H9 (cell line): ENCODE measurements around the gene TMEM239. TPM values are rescaled to one million over a fixed set of nuclear protein-coding genes. Genes with fewer than 3 reads are reported as not detected.

Experiments
- DNase-seq: peaks from one replicate; pipeline ENCODE4 v3.0.0-alpha.2; 2017
- H2AFZ ChIP-seq: one replicate; pipeline ENCODE4 v1.6.1; 2013; ENCODE audit warnings: mild to moderate bottlenecking, low read length, control low read depth, moderate library complexity
- H2AK5ac ChIP-seq: 2 replicates; pipeline ENCODE4 v1.6.1; 2013; ENCODE audit warnings: low read length, control low read depth, mixed read lengths; ENCODE audit not compliant: insufficient read length
- H2BK120ac ChIP-seq: one replicate; pipeline ENCODE4 v1.6.1; 2013; ENCODE audit warnings: low read depth, mild to moderate bottlenecking, low read length, control low read depth, inconsistent platforms; ENCODE audit not compliant: poor library complexity, severe bottlenecking
- H2BK12ac ChIP-seq: 2 replicates; pipeline ENCODE4 v1.6.1; 2013; ENCODE audit warnings: low read length, control low read depth, mixed read lengths, low read depth; ENCODE audit not compliant: insufficient read length
- H2BK15ac ChIP-seq: 2 replicates; pipeline ENCODE4 v1.6.1; 2013; ENCODE audit warnings: low read depth, low read length, control low read depth
- H2BK20ac ChIP-seq: one replicate; pipeline ENCODE4 v1.6.1; 2013; ENCODE audit warnings: low read depth, mild to moderate bottlenecking, low read length, control low read depth, inconsistent platforms; ENCODE audit not compliant: poor library complexity, severe bottlenecking
- H2BK5ac ChIP-seq: 2 replicates; pipeline ENCODE4 v1.6.1; 2013; ENCODE audit warnings: low read length, control low read depth, mixed read lengths; ENCODE audit not compliant: insufficient read length
- H3K14ac ChIP-seq: 2 replicates; pipeline ENCODE4 v1.6.1; 2013; ENCODE audit warnings: low read length, control low read depth; ENCODE audit not compliant: insufficient read depth
- H3K18ac ChIP-seq: 2 replicates; pipeline ENCODE4 v1.6.1; 2013; ENCODE audit warnings: low read depth, mild to moderate bottlenecking, mixed read lengths, low read length, control low read depth; ENCODE audit not compliant: insufficient read length
- H3K23ac ChIP-seq: 2 replicates; pipeline ENCODE4 v1.6.1; 2013; ENCODE audit warnings: low read length, control low read depth, mixed read lengths, low read depth; ENCODE audit not compliant: insufficient read length
- H3K23me2 ChIP-seq: 2 replicates; pipeline ENCODE4 v1.6.1; 2013; ENCODE audit warnings: low read depth, mild to moderate bottlenecking, mixed read lengths, low read length, control low read depth; ENCODE audit not compliant: insufficient read length, poor library complexity, severe bottlenecking
- H3K27ac ChIP-seq: 2 replicates; pipeline ENCODE4 v1.5.1; 2013; ENCODE audit warnings: low read length, control low read depth, mixed read lengths, low read depth; ENCODE audit not compliant: insufficient read length
- H3K27me3 ChIP-seq: 2 replicates; pipeline ENCODE4 v1.6.1; 2013; ENCODE audit warnings: low read length, control low read depth, inconsistent platforms; ENCODE audit not compliant: insufficient read depth
- H3K4ac ChIP-seq: 2 replicates; pipeline ENCODE4 v1.6.1; 2013; ENCODE audit warnings: low read depth, mild to moderate bottlenecking, control low read depth, inconsistent platforms, low read length, moderate library complexity
- H3K4me1 ChIP-seq: 2 replicates; pipeline ENCODE4 v1.6.1; 2013; ENCODE audit warnings: low read length, control low read depth, inconsistent platforms; ENCODE audit not compliant: insufficient read depth
- H3K4me2 ChIP-seq: 2 replicates; pipeline ENCODE4 v1.6.1; 2013; ENCODE audit warnings: low read length, control low read depth, mixed read lengths; ENCODE audit not compliant: insufficient read length, insufficient read depth
- H3K56ac ChIP-seq: 2 replicates; pipeline ENCODE4 v1.6.1; 2013; ENCODE audit warnings: low read depth, mild to moderate bottlenecking, mixed read lengths, low read length, control low read depth; ENCODE audit not compliant: insufficient read length
- H3K79me1 ChIP-seq: 2 replicates; pipeline ENCODE4 v1.6.1; 2013; ENCODE audit warnings: low read depth, mild to moderate bottlenecking, moderate library complexity, low read length, control low read depth, inconsistent platforms; ENCODE audit not compliant: insufficient read depth, poor library complexity, severe bottlenecking
- H3K79me2 ChIP-seq: 2 replicates; pipeline ENCODE4 v1.6.1; 2013; ENCODE audit warnings: low read length, control low read depth, inconsistent platforms; ENCODE audit not compliant: insufficient read depth
- H3K9ac ChIP-seq: 2 replicates; pipeline ENCODE4 v1.6.1; 2013; ENCODE audit warnings: low read length, control low read depth, mixed read lengths; ENCODE audit not compliant: insufficient read length; ENCODE audit errors: extremely low read depth
- H3K9me3 ChIP-seq: one replicate; pipeline ENCODE4 v1.6.1; 2013; ENCODE audit warnings: low read depth, low read length, inconsistent platforms; ENCODE audit not compliant: control insufficient read depth
- H3T11ph ChIP-seq: one replicate; pipeline ENCODE4 v1.6.1; 2013; ENCODE audit warnings: mild to moderate bottlenecking, low read length, control low read depth, inconsistent platforms
- H4K20me1 ChIP-seq: one replicate; pipeline ENCODE4 v1.6.1; 2013; ENCODE audit not compliant: control insufficient read depth, insufficient read length, insufficient read depth
- H4K5ac ChIP-seq: 2 replicates; pipeline ENCODE4 v1.6.1; 2013; ENCODE audit warnings: low read depth, mild to moderate bottlenecking, mixed read lengths, low read length, control low read depth; ENCODE audit not compliant: insufficient read length
- H4K8ac ChIP-seq: replicated peaks from 2 replicates; pipeline ENCODE4 v1.6.1; 2013; ENCODE audit warnings: low read length, control low read depth, mixed read lengths, low read depth; ENCODE audit not compliant: insufficient read length
- H4K91ac ChIP-seq: 2 replicates; pipeline ENCODE4 v1.6.1; 2013; ENCODE audit warnings: low read depth, mild to moderate bottlenecking, moderate library complexity, mixed read lengths, low read length, control low read depth; ENCODE audit not compliant: insufficient read length
- H3K27ac Mint-ChIP-seq, 3 experiments: 2 replicates in 2 of 3; 3 replicates in 1 of 3; pipeline ENCODE4 v1.8.0; 2020 to 2021; ENCODE audit warnings: mixed read lengths in 3 of 3, mild to moderate bottlenecking in 1 of 3, moderate library complexity in 1 of 3
- H3K27me3 Mint-ChIP-seq: 2 replicates; pipeline ENCODE4 v1.8.0; 2021; ENCODE audit warnings: low read depth, mild to moderate bottlenecking, moderate library complexity, mixed read lengths
- H3K36me3 Mint-ChIP-seq, 3 experiments: 2 replicates in 2 of 3; 3 replicates in 1 of 3; pipeline ENCODE4 v1.8.0; 2020 to 2021; ENCODE audit warnings: low read depth in 3 of 3, mixed read lengths in 3 of 3; ENCODE audit not compliant: insufficient read depth in 1 of 3
- H3K4me1 Mint-ChIP-seq, 2 experiments: 2 replicates each; pipeline ENCODE4 v1.8.0; 2020; ENCODE audit warnings: mixed read lengths in 2 of 2
- H3K4me3 Mint-ChIP-seq, 2 experiments: 2 replicates in 1 of 2; 3 replicates in 1 of 2; pipeline ENCODE4 v1.8.0; 2020 to 2021; ENCODE audit warnings: mild to moderate bottlenecking in 2 of 2, mixed read lengths in 2 of 2, moderate library complexity in 1 of 2
- H3K9me3 Mint-ChIP-seq, 2 experiments: 2 replicates in 1 of 2; 3 replicates in 1 of 2; pipeline ENCODE4 v1.8.0; 2020; ENCODE audit warnings: mild to moderate bottlenecking in 2 of 2, mixed read lengths in 2 of 2, moderate library complexity in 1 of 2
- CTCF ChIP-seq: fragments of 200-600 bp; sonication (generic); conservative IDR thresholded peaks from 3 replicates; pipeline ENCODE4 v1.8.0; 2021; ENCODE audit warnings: antibody characterized with exemption, mild to moderate bottlenecking
- WGBS: extraction: QIAGEN DNeasy Blood & Tissue Kit; methylation state at CpG from one replicate; pipeline ENCODE4 v1.1.7; 2013; ENCODE audit warnings: missing lambda C conversion rate, low lambda C conversion rate, mixed read lengths; ENCODE audit not compliant: insufficient read length; ENCODE audit errors: extremely low coverage; 5-methylcytosine and 5-hydroxymethylcytosine counted together
- total RNA-seq: library from RNA; stranded (reverse); gene quantifications from 2 replicates; pipeline ENCODE4 v1.2.1, GENCODE V29; 2021

Gene TMEM239
- total RNA-seq, 1 experiment from 2014 or later, result not detected

DNA sequence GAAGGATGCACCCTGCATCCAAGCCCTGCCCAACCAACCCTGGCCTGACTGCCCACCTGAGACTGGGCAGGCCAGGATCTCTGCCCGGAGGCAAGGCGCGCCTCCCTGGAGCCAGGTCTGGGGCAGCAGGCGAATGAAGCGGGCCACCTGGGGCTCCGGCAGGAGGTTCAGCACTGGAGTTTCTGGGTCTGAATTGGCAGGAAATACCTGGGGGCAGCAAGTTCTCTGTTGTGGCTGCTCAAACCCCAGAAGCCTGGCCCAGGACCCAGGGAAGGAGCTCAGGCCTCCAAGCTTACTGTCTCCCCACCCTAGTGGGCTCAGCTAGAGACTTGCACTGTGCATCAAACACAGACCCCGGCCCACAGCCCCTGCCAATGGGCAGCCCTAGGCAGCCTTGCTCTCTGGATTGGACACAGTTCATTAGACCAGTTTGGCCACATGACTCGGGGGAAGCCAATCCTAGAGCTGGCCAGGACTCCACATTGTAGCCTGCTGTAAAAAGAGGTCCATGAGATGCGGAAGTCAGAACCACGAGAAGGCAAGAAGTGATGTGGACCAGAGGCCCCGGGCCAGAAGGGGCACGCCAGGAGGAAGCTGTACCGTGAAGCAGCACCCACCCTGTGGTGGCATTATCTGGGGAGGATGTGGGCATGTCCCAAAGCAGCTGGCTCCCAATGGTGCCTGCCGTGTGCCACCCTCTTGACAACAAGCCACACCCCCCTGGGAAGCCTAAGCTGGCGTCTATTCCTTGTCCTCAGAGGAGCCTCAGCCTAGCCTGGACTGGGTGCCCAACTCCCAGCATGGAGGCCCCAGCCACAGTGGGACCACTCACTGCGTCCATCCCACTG, 18.8 kb upstream of the TMEM239 start:
- H3K56ac ChIP-seq, result no peak overlapping the region
- Mint-ChIP-seq H3K4me3 (no peak overlapping the region), H3K9me3 (no peaks in the 10 kb centered on the region; a peak in 1 of 5 replicates), H3K4me1 (peaks cover 25 to 27% of the 10 kb centered on the region in 2 experiments), H3K27me3 (peaks cover 16% of the 10 kb centered on the region), H3K27ac (no peak overlapping the region; a peak in 1 of 7 replicates), H3K36me3 (peaks cover 23 to 66% (median 38%) of the 10 kb centered on the region in 3 experiments)
- no peak overlapping the region for H3K9ac ChIP-seq
- no peaks in the 10 kb centered on the region; the same call in 1 of the 2 replicates for H3K4me1 ChIP-seq
- no peak overlapping the region for H4K8ac ChIP-seq
- no CpG with 5 or more reads among the region's 16 CpGs for WGBS
- H2BK12ac ChIP-seq, result no peak overlapping the region
- no peak overlapping the region for H4K5ac ChIP-seq
- no peak for TF ChIP-seq CTCF
- no peak overlapping the region for H2BK5ac ChIP-seq
- peaks cover 6% of the 10 kb centered on the region; the same call in 1 of the 2 replicates for H3K27me3 ChIP-seq
- no peak overlapping the region for H4K91ac ChIP-seq
- H2BK20ac ChIP-seq, result no peak overlapping the region
- H2BK15ac ChIP-seq, result no peak overlapping the region
- H3K79me2 ChIP-seq, result no peaks in the 10 kb centered on the region
- H2AFZ ChIP-seq, result no peak overlapping the region
- no peak overlapping the region for H3T11ph ChIP-seq
- no peak overlapping the region for H3K27ac ChIP-seq
- no peak overlapping the region for H2BK120ac ChIP-seq
- no peaks in the 10 kb centered on the region for H4K20me1 ChIP-seq
- H3K14ac ChIP-seq, result no peak overlapping the region
- no peak overlapping the region for H3K18ac ChIP-seq
- H3K23ac ChIP-seq, result no peak overlapping the region
- H3K4me2 ChIP-seq, result no peak overlapping the region
- H3K23me2 ChIP-seq, result peaks cover 7% of the 10 kb centered on the region
- H2AK5ac ChIP-seq, result no peak overlapping the region
- DNase-seq, result no peak
- H3K9me3 ChIP-seq, result no peaks in the 10 kb centered on the region
- H3K79me1 ChIP-seq, result no peaks in the 10 kb centered on the region
- no peak overlapping the region for H3K4ac ChIP-seq
